CD4-positive, alpha-beta T cell treated with Interleukin-4 for 1 hour (primary cell): ENCODE results near the gene MYL5.
"Not testable (repeated sequence)": the region's sequence is repeated elsewhere in the genome, so short reads cannot be mapped to it uniquely, and the experiment has no call there.

Experiments used
- DNase-seq, 2 donors: peaks; one replicate each; pipeline ENCODE4 v3.0.0-alpha.2; 2020 to 2022

Gene MYL5

GRCh38 chr4:730511-730910 lies 56.2 kb downstream of the MYL5 start:
- DNase-seq = no peak

GRCh38 chr4:730946-731904 lies 56.9 kb downstream of the MYL5 start:
- not testable (repeated sequence) for DNase-seq
